Effector CD4-positive, alpha-beta T cell (primary cell): ENCODE measurements around the gene LRRC58.

Experiments
- DNase-seq: peaks from one replicate; pipeline ENCODE4 v3.0.0-alpha.2; 2020

LRRC58 gene

GRCh38 chr3:120274739-120275167, 74.4 kb downstream of the LRRC58 start:
- no peak for DNase-seq
